ENCODE measurements around the gene ACOT7. TPM values are rescaled to one million over a fixed set of nuclear protein-coding genes. Genes with fewer than 3 reads are reported as not detected.

ACOT7 gene
- total and polyA plus RNA-seq, 2 donors (not counting 1 experiment from before 2014, with no cell fraction given), result 4.2 to 4.6 TPM

- H3K36me3 ChIP-seq (replicated peaks in 1 of 2; ENCODE audit: control extremely low read depth in 1 of 2, control insufficient read depth in 1 of 2, extremely low read depth in 1 of 2, insufficient read depth in 2 of 2, low read length in 1 of 2), result no peaks in the 10 kb centered on the region
- ATAC-seq (ENCODE audit: low read depth) (no peak), DNase-seq (no peak)
- no peaks in the 10 kb centered on the region for H3K4me1 Mint-ChIP-seq
- H3K27ac Mint-ChIP-seq, result no peak overlapping the region
- H3K9me3 ChIP-seq (ENCODE audit: control extremely low read depth in 1 of 3, control insufficient read depth in 2 of 3, insufficient read depth in 1 of 3, low read length in 2 of 3), result no peaks in the 10 kb centered on the region
- H4K20me1 ChIP-seq (ENCODE audit: control insufficient read depth, insufficient read depth, low read length, poor library complexity, severe bottlenecking), result no peaks in the 10 kb centered on the region
- ChIA-PET POLR2A (no interaction called here), CTCF (no interaction called here)
- TF ChIP-seq EZH2 (IDR thresholded peaks at IDR 0.05; ENCODE audit: borderline replicate concordance, insufficient read depth, low read depth, low read length, poor library complexity, severe bottlenecking) (no peak), CTCF (IDR thresholded peaks at IDR 0.05) (no peak)
- no peaks in the 10 kb centered on the region for H3K9me3 Mint-ChIP-seq (ENCODE audit: insufficient read depth)
- intact Hi-C loops (cut with micrococcal nuclease), result no loop called here
- no peak overlapping the region for H2AFZ ChIP-seq (ENCODE audit: insufficient read depth, low read depth, low read length, poor library complexity, severe bottlenecking)
- no peak overlapping the region for H3K27ac ChIP-seq (ENCODE audit: low read length in 2 of 2)
- WGBS (ENCODE audit: insufficient coverage), result 99% methylated on average over 10 of the region's 10 CpGs
- no peak overlapping the region for H3K4me3 Mint-ChIP-seq
- no peak overlapping the region for H3K4me3 ChIP-seq (ENCODE audit: control extremely low read depth in 1 of 5, extremely low read depth in 1 of 5, insufficient read depth in 1 of 5, low read depth in 2 of 5, low read length in 4 of 5)
- H3K27me3 ChIP-seq (replicated peaks in 1 of 4; ENCODE audit: control extremely low read depth in 1 of 4, control insufficient read depth in 3 of 4, insufficient read depth in 4 of 4, low read length in 3 of 4), result no peaks in the 10 kb centered on the region
- H3K9ac ChIP-seq (ENCODE audit: low read length), result no peak overlapping the region
- no peak overlapping the region for H3K4me2 ChIP-seq (replicated peaks; ENCODE audit: low read depth, low read length, poor library complexity, severe bottlenecking)
- H3K4me1 ChIP-seq (ENCODE audit: control insufficient read depth in 2 of 2, insufficient read depth in 2 of 2, low read length in 2 of 2), result no peaks in the 10 kb centered on the region
- no peaks in the 10 kb centered on the region for H3K27me3 Mint-ChIP-seq
- H3K79me2 ChIP-seq (ENCODE audit: control insufficient read depth, insufficient read depth, low read length), result no peaks in the 10 kb centered on the region
Observed at GRCh38 chr1:6279066-6279465, 114.5 kb downstream of the ACOT7 start.

GRCh38 chr1:6278263-6278662 is 115.3 kb downstream of the ACOT7 start:
- WGBS (ENCODE audit: insufficient coverage), result 96% methylated on average over 7 of the region's 9 CpGs
- no peaks in the 10 kb centered on the region for H3K4me1 Mint-ChIP-seq
- CTCF ChIA-PET, result interaction anchor here (0.6 kb wide), 1 partner anchor 85 kb away, joined by 4 read pairs; no protein-coding TSS in a partner anchor
- POLR2A ChIA-PET, result no interaction called here
- no peaks in the 10 kb centered on the region for H3K27me3 ChIP-seq (replicated peaks in 1 of 4; ENCODE audit: control extremely low read depth in 1 of 4, control insufficient read depth in 3 of 4, insufficient read depth in 4 of 4, low read length in 3 of 4)
- H4K20me1 ChIP-seq (ENCODE audit: control insufficient read depth, insufficient read depth, low read length, poor library complexity, severe bottlenecking), result no peaks in the 10 kb centered on the region
- H3K79me2 ChIP-seq (ENCODE audit: control insufficient read depth, insufficient read depth, low read length), result no peaks in the 10 kb centered on the region
- H3K36me3 ChIP-seq (replicated peaks in 1 of 2; ENCODE audit: control extremely low read depth in 1 of 2, control insufficient read depth in 1 of 2, extremely low read depth in 1 of 2, insufficient read depth in 2 of 2, low read length in 1 of 2), result no peaks in the 10 kb centered on the region
- ATAC-seq (ENCODE audit: low read depth) (no peak), DNase-seq (no peak)
- no peaks in the 10 kb centered on the region for H3K27me3 Mint-ChIP-seq
- H3K4me1 ChIP-seq (ENCODE audit: control insufficient read depth in 2 of 2, insufficient read depth in 2 of 2, low read length in 2 of 2), result no peaks in the 10 kb centered on the region
- H2AFZ ChIP-seq (ENCODE audit: insufficient read depth, low read depth, low read length, poor library complexity, severe bottlenecking), result no peak overlapping the region
- no peak overlapping the region for H3K27ac ChIP-seq (ENCODE audit: low read length in 2 of 2)
- no peak overlapping the region for H3K4me3 Mint-ChIP-seq
- no peaks in the 10 kb centered on the region for H3K9me3 ChIP-seq (ENCODE audit: control extremely low read depth in 1 of 3, control insufficient read depth in 2 of 3, insufficient read depth in 1 of 3, low read length in 2 of 3)
- no peak overlapping the region for H3K4me2 ChIP-seq (replicated peaks; ENCODE audit: low read depth, low read length, poor library complexity, severe bottlenecking)
- intact Hi-C loops (cut with micrococcal nuclease), result no loop called here
- no peak for TF ChIP-seq EZH2 (IDR thresholded peaks at IDR 0.05; ENCODE audit: borderline replicate concordance, insufficient read depth, low read depth, low read length, poor library complexity, severe bottlenecking)
- no peak for TF ChIP-seq CTCF (IDR thresholded peaks at IDR 0.05)
- H3K4me3 ChIP-seq (ENCODE audit: control extremely low read depth in 1 of 5, extremely low read depth in 1 of 5, insufficient read depth in 1 of 5, low read depth in 2 of 5, low read length in 4 of 5), result no peak overlapping the region
- no peak overlapping the region for H3K27ac Mint-ChIP-seq
- no peak overlapping the region for H3K9ac ChIP-seq (ENCODE audit: low read length)
- no peaks in the 10 kb centered on the region for H3K9me3 Mint-ChIP-seq (ENCODE audit: insufficient read depth)
